Adrenal gland (tissue), 12 donors: ENCODE measurements around the gene CFAP97D2. TPM values are rescaled to one million over a fixed set of nuclear protein-coding genes. Genes with fewer than 3 reads are reported as not detected.
"Not testable (repeated sequence)": the region's sequence is repeated elsewhere in the genome, so short reads cannot be mapped to it uniquely, and the experiment has no call there.

ENCODE experiments used
- DNase-seq, 7 donors: peaks; one replicate each; pipeline ENCODE4 v3.0.0-alpha.2; 2019 to 2020
- H3K27ac ChIP-seq, 5 donors: fragments of 200-600 bp; sonication (generic) in 4 of 5; 1 replicate in 3 of 5; 2 replicates in 2 of 5; pipeline versions ENCODE4 v1.5.1 to v1.8.0; 2016 to 2020; ENCODE audit warnings: mild to moderate bottlenecking in 1 of 5
- H3K27me3 ChIP-seq: fragments of 200-600 bp; 2 replicates; pipeline ENCODE4 v1.8.0; 2021
- H3K36me3 ChIP-seq, 2 donors: fragments of 200-600 bp; replicated peaks in 1 of 2; 1 replicate in 1 of 2; 2 replicates in 1 of 2; pipeline versions ENCODE4 v1.5.1 to v1.8.0; 2018 to 2022
- H3K4me1 ChIP-seq, 2 donors: fragments of 200-600 bp; replicated peaks in 1 of 2; 1 replicate in 1 of 2; 2 replicates in 1 of 2; pipeline versions ENCODE4 v1.5.1 to v1.8.0; 2018 to 2021
- H3K4me3 ChIP-seq, 4 donors: fragments of 200-600 bp; sonication (generic) in 3 of 4; one replicate each; pipeline ENCODE4 v1.5.1; 2016 to 2018
- H3K9me3 ChIP-seq, 3 donors: fragments of 200-600 bp; sonication (generic) in 1 of 3; replicated peaks in 1 of 3; 1 replicate in 2 of 3; 2 replicates in 1 of 3; pipeline versions ENCODE4 v1.5.1 to v1.8.0; 2016 to 2021
- POLR2A ChIP-seq, 2 donors: fragments of 450-650 bp; IDR thresholded peaks; one replicate each; pipeline ENCODE4 v1.6.1; 2017; ENCODE audit warnings: antibody characterized with exemption in 2 of 2, mild to moderate bottlenecking in 2 of 2, moderate library complexity in 1 of 2
- WGBS, 4 donors: extraction: QIAGEN DNeasy Blood & Tissue Kit in 2 of 4; methylation state at CpG; one replicate each; pipeline versions ENCODE4 v1.1.5 to v1.1.7; 2013 to 2017; 5-methylcytosine and 5-hydroxymethylcytosine counted together
- intact Hi-C, 2 donors: fragments of 100-400 bp; cut with DNase I; formaldehyde crosslinking; loops; one replicate each; pipeline versions ENCODE4 v1.14.1 to v1.15.0; 2022 to 2023
- polyA plus RNA-seq, 3 donors: library from polyadenylated mRNA; stranded (reverse); fragments of 200-250 nt in 2 of 3; fragments of 350-450 nt in 1 of 3; fragmentation: Illumina TruSeq in 1 of 3; extraction: RNeasy Lipid Tissue Mini Kit (QIAGEN cat#74804) in 1 of 3; gene quantifications; one replicate each; pipeline ENCODE4 v1.2.3, GENCODE V29; 2013 to 2014
- total RNA-seq, 9 donors: library from RNA; depleted of rRNA in 4 of 9; stranded (reverse); fragments of >200 nt in 4 of 9; fragments of 120-200 nt in 1 of 9; fragmentation: NEBNext Ultra II Directional in 1 of 9; extraction: Animal tissue kit (Norgen Biotek cat#: 25700) in 1 of 9; gene quantifications; one replicate each; pipeline versions ENCODE4 v1.1.0 to v1.2.4, GENCODE V29; 2013 to 2023
- TF ChIP-seq, protein P1 (sequence below), 6 experiments: fragments of 450-650 bp in 4 of 6; fragments of 200-600 bp in 2 of 6; sonication (generic) in 1 of 6; IDR thresholded peaks; 1 replicate in 5 of 6; 2 replicates in 1 of 6; pipeline versions ENCODE4 v1.5.1 to v1.8.0; 2016 to 2021; ENCODE audit warnings: antibody characterized with exemption in 6 of 6, mild to moderate bottlenecking in 2 of 6, moderate library complexity in 1 of 6
- donor health status: healthy with polysubstance abuse.
- donor health status: Bipolar disorder and iron deficiency.
- donor health status: DM: yes; HTN: yes; CAD: no.
- donor health status: DM: no; HTN: no; CAD: no.
- donor health status: DM: no; HTN: no; CAD: no.
- donor health status: DM: yes; HTN: yes; CAD: no.

CFAP97D2 gene
- total and polyA plus RNA-seq, 12 donors = not detected

DNA sequence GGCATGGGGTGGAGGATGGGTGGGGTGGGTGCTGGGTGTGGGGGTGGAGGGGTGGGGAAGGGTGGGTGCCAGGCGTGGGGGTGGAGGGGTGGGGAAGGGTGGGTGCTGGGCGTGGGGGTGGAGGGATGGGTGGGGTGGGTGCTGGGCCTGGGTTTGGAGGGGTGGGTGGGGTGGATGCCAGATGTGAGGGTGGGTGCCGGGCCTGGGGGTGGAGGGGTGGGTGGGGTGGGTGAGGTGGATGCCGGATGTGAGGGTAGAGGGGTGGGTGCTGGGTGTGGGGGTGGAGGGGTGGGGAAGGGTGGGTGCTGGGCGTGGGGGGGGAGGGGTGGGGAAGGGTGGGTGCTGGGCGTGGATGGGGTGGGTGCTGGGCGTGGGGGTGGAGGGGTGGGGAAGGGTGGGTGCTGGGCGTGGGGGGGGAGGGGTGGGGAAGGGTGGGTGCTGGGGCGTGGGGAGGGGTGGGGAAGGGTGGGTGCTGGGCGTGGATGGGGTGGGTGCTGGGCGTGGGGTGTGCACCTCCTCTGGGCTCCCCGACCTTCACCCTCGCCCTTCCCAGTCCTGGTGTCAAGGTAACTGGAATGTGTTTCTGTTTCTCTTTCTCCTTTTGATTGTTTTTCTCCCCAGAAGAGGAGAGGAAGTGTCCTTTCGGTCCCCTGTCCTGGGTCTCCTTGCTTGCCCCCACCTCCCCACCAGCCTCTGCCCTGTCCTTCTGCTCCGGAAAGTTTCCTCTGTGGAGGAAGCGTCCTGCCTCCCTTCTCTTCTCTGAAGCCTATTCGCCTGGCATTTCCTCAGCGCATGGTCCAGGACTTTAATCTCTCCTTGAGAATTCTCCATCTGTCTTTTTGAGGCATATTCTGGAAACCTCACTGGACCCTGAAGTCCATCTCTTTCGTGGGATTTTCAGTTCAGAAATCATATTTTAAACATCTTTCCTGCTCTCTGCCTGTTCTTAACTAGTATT lies 22.9 kb upstream of the CFAP97D2 start:
- no peak overlapping the region for H3K27ac ChIP-seq
- WGBS, 4 donors = 31 to 58% (median 46%) methylated on average over 10 to 19 of the region's 19 CpGs
- intact Hi-C loops = no loop called here
- no peak overlapping the region for H3K4me3 ChIP-seq
- H3K4me1 ChIP-seq = no peaks in the 10 kb centered on the region
- H3K27me3 ChIP-seq = no peaks in the 10 kb centered on the region
- H3K9me3 ChIP-seq = no peaks in the 10 kb centered on the region
- H3K36me3 ChIP-seq = no peaks in the 10 kb centered on the region
- DNase-seq = no peak
- TF ChIP-seq, protein P1, sequence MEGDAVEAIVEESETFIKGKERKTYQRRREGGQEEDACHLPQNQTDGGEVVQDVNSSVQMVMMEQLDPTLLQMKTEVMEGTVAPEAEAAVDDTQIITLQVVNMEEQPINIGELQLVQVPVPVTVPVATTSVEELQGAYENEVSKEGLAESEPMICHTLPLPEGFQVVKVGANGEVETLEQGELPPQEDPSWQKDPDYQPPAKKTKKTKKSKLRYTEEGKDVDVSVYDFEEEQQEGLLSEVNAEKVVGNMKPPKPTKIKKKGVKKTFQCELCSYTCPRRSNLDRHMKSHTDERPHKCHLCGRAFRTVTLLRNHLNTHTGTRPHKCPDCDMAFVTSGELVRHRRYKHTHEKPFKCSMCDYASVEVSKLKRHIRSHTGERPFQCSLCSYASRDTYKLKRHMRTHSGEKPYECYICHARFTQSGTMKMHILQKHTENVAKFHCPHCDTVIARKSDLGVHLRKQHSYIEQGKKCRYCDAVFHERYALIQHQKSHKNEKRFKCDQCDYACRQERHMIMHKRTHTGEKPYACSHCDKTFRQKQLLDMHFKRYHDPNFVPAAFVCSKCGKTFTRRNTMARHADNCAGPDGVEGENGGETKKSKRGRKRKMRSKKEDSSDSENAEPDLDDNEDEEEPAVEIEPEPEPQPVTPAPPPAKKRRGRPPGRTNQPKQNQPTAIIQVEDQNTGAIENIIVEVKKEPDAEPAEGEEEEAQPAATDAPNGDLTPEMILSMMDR (IDR thresholded peaks at IDR 0.05) = no peak
- TF ChIP-seq POLR2A (IDR thresholded peaks at IDR 0.05) = no peak

DNA sequence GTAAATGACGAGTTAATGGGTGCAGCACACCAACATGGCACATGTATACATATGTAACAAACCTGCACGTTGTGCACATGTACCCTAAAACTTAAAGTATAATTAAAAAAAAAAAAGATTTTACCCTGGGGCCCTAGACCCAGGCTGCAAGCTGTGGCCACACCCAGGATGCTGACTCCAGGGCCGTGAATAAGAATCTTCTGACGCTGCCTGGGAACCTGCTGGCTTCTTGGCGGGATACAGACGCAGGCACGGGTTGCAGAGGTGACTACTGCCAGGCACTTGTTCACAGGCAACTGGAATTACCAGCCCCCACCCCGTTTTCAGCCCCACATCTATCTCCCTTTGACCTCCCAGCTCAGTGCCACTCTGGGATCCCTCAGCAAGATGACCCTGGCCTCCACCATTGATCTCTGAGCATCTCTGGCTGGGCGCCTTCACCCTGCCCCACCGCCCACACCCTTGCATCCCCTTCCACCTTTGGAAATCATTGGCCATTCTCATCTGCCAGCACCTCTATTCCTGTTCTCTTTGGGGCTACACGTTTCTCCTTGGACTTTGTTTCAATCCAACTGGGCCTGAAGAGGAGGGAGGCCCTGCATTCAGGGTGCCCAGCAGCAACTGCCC lies 21.1 kb upstream of the CFAP97D2 start:
- no peak for DNase-seq
- H3K4me1 ChIP-seq = no peaks in the 10 kb centered on the region
- no peak overlapping the region for H3K4me3 ChIP-seq
- TF ChIP-seq, protein P1 (IDR thresholded peaks at IDR 0.05) = no peak
- no peak for TF ChIP-seq POLR2A (IDR thresholded peaks at IDR 0.05)
- H3K27ac ChIP-seq = no peak overlapping the region
- WGBS, 4 donors = 58 to 84% (median 75%) methylated on average over 10 to 11 of the region's 11 CpGs
- intact Hi-C loops = no loop called here
- no peaks in the 10 kb centered on the region for H3K36me3 ChIP-seq
- no peaks in the 10 kb centered on the region for H3K27me3 ChIP-seq
- H3K9me3 ChIP-seq = no peaks in the 10 kb centered on the region

DNA sequence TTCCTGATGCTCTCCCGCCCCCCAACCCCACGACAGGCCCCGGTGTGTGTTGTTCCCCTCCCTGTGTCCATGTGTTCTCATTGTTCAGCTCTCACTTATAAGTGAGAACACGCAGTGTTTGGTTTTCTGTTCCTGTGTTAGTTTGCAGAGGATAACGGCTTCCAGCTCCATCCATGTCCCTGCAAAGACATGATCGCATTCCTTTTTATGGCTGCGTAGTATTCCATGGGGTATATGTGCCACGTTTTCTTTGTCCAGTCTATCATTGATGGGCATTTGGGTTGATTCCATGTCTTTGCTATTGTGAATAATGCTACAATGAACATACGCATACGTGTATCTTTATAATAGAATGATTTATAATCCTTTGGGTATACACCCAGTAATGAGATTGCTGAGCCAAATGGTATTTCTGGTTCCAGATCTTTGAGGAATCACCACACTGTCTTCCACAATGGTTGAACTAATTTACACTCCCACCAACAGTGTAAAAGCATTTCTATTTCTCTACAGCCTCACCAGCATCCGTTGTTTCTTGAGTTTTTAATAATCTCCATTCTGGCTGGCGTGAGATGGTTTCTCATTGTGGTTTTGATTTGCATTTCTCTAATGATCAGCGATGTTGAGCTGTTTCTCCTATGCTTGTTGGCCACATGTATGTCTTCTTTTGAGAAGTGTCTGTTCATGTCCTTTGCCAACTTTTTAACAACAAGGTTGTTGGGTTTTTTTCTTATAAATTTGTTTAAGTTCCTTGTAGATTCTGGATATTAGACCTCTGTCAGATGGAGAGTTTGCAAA lies 20.0 kb upstream of the CFAP97D2 start:
- H3K36me3 ChIP-seq, H3K4me3 ChIP-seq, H3K27me3 ChIP-seq, H3K27ac ChIP-seq, intact Hi-C loops, H3K9me3 ChIP-seq, H3K4me1 ChIP-seq, DNase-seq: not testable (repeated sequence)
- 83 to 86% (median 85%) methylated on average over 13 of the region's 13 CpGs for WGBS, 4 donors

DNA sequence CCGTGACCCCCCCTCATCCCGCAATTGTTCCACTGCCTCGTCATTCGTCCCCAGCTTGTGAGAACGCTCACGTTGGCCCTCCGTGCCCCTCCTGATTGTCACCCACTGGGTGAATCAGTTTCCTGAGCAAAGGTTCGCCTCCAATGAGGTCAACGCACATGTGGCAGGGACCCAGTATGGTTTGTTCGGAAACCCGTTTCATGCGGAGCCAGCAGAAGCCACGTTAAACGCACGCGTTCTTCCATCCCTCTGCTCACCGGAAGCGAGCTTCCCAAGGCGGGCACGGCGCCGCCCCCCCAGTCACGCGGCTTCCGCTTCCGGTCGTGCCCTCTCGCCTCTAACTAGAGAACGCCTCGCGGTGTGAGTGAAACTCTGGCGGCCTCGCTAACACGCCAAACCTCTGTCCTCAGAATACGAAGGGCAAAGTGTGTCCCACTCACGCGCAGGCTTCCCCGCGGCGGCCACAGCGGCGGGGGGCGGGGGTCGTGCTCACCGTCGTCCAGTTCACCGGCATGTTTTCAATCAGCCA lies 18.0 kb upstream of the CFAP97D2 start:
- H3K36me3 ChIP-seq = no peaks in the 10 kb centered on the region
- no peak for DNase-seq
- H3K4me1 ChIP-seq = no peaks in the 10 kb centered on the region
- no peak overlapping the region for H3K27ac ChIP-seq
- intact Hi-C loops = no loop called here
- TF ChIP-seq, protein P1 (IDR thresholded peaks at IDR 0.05) = no peak
- no peak for TF ChIP-seq POLR2A (IDR thresholded peaks at IDR 0.05)
- H3K9me3 ChIP-seq = no peaks in the 10 kb centered on the region
- no peak overlapping the region for H3K4me3 ChIP-seq
- 91 to 93% (median 92%) methylated on average over 44 to 47 of the region's 47 CpGs for WGBS, 4 donors
- peaks cover 6% of the 10 kb centered on the region for H3K27me3 ChIP-seq
